GM10847 (cell line): ENCODE data around the gene GRB10.

ENCODE experiments used
- POLR2A ChIP-seq: IDR thresholded peaks from 2 replicates; pipeline ENCODE4 v1.6.1; 2011; ENCODE audit not compliant: insufficient read length; ENCODE audit errors: extremely low read depth

GRB10 gene

DNA sequence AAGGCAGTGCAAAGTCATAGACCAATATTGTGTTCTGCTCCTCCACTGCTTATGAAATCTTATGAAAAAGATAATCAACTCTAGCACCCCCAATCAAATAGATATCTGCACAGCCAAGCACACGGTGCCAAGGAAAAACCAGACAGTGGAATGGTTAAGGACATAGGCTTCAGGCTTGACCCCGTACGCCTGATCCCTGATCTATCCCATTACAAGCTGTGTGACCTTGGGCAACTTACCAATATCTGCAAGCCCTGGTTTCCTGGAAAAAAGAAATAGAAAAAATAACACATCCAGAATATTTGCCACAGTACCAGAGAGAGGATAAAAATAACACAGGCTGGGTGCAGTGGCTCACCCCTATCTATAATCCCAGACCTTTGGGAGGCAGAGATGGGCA lies 56.9 kb downstream of the GRB10 start:
- TF ChIP-seq POLR2A, result no peak

DNA sequence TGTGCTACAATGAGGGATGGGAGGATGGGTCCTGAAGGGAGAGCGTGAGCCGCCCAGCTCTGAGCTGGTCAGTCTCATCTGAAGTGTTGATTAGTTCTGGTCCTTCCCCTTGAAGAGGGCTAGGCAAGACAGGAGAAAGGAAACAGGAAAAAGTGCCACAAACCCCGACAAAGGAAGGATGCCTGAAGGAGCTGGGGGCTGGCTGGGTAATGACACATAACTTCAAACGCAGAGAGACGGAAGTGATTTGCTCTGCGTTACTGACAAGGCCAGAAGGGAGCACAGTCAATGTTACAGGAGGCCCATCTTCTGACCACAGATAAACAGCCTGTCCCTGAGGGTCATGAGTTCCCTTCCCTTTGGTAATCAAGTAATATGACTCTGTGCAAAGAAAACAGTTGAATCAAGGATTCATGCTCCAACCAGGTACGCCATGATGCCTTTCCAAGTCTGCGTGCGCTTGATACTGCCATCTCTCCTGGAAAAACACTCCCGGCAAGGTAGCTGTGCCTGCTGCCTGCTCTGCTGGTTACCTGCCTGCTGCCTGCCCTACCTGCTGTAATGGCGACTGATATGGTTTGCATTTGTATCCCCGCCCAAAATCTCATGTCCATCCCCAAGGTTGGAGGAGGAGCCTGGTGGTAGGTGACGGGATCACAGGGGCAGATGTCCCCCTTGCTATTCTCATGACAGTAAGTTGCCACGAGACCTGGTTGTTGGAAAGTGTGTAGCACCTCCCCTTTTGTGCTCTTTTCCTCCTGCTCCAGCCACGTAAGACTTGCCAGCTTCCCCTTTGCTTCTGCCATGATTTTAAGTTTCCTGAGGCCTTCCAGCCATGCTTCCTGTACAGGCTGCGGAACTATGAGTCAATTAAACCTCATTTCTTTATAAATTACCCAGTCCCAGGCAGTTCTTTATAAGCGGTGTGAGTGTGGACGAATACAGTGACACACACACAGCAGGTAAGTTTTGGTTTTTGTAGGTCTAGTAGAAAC lies 57.9 kb downstream of the GRB10 start:
- no peak for TF ChIP-seq POLR2A

DNA sequence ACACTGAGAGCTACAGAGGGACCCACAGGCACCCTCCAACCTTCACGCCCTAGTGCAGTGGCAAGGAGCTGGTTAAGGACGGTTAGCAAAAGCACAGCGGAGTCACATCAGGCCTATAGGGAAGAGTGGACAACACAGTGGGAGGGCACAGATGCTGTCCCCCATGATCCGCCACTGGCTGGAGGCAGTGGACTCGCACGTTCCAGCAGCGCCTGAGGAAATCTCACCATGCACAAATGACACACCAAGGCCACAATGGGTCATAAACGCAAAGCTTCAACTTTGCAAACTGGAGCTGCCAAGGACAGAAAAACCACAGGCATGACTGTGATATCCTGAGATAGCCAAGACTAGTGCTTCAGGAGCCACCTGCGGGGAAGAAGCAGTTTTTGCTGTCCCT lies 58.8 kb downstream of the GRB10 start:
- no peak for TF ChIP-seq POLR2A

DNA sequence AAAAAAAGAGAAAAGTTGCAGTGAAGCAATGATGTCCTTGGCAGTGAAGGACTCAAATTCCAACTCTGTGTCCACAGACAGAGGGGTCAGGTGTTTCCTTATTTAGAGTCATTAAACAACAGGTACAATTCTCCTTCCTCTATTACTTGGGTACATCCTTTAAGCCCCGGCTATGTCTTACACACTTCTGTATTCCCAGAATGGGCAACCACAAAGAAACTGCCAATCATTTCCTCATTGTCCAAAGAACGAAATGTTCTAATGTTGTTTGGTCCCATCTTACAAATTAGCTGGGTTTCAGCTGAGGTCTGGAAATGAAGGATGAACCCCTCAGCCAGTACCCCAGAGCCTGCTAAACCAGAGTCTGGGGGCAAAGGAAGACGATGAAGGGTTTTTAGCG lies 59.5 kb downstream of the GRB10 start:
- TF ChIP-seq POLR2A, result no peak

DNA sequence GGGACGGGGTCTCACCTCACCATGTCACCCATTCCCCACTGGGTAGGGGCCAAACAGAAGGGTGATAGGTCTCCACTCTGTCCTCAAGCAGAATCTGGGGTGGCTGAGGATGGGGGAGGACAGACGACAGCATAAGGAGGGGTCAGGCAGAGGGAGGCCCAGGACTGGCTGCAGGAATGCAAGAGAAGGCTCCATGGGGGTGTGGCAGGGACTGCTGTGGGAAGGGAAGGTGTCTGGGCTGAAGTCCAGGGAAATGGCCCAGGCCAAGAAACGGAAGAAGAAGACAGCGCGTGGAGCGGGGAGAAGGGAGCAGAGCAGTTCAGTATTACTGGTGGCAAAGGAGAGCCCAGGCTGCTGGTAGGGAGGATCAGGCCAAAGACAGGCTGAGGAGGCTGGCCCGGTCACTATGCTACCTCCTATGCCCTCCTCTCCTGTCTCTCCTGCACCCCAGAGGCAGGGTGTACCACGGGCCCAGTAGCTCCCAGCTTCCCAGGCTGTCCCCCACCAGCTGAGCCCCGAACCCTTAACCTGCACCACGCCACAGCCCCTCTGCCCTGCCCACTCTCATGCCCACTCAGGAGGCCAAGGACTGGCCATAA lies 60.9 kb downstream of the GRB10 start:
- no peak for TF ChIP-seq POLR2A

DNA sequence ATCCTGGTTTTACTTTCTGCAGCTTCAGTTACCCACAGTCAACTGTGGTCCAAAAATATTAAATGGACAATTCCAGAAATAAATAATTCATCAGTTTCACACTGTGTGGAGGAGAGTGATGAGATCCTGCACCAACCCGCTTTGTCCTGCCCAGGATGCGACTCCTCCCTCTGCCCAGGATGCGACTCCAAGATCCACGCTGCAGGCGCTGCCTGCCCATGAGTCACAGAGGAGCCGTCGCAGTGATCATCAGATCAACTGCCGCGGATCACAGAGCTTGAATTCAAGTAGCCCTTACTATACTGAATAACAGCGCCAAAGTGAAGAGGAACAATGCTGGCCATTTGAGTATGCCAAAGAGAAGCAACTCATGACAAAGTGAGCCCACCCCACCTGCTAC lies 61.5 kb downstream of the GRB10 start:
- TF ChIP-seq POLR2A, result no peak

DNA sequence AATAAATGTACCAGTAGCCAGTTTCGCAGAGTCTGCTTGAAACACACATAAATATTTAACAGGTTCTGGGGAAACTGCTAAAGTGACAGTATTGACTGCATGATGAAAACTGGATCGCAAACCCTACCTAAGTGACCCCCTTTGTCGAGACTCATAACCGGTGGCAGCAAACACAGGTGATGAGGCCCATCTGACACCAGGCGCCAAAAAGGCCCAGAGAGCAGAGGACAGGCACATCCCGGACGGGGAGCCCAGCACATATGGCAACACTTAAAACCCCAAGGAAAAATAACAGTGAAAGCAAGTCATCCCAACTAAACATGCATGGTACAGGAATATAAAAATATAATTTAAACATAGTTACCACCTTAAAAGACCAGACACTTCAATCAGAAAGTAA lies 62.4 kb downstream of the GRB10 start:
- TF ChIP-seq POLR2A, result no peak

DNA sequence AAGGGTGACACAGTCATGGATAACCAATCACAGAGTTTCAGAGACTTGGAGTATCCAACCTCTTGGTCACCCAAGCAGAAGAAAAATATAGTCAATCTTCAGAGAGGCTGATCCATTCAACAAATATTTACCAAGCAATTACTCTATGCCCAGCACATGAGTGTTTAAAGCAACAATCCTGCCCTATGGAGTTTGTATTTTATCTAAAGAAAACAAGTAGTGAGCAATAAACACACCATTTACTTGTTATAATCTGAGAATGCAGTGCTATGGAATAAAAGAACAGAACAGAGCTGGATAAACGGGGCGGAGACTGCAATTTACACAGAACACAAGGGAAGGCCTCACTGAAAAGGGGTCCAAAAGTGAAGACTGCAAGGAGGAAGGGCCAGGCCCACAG lies 63.8 kb downstream of the GRB10 start:
- no peak for TF ChIP-seq POLR2A

DNA sequence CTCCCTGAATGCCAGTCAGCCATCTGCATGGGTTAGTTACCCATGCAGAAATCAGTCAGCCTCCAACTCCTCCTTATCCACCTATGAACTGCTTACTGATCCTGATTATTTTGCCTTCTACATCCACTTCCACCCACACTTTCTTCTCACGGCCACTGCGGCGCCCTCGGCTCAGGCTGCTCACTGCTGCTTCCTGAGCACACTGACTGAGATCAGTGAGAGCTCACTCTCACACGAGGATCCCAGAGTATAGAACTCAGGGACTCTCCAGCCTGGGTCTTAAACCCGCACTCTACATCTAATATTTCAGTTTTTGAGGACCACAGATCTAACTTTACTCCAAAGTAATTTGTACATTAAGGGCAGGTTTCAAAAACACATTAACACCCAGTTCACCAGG lies 64.4 kb downstream of the GRB10 start:
- TF ChIP-seq POLR2A, result no peak

DNA sequence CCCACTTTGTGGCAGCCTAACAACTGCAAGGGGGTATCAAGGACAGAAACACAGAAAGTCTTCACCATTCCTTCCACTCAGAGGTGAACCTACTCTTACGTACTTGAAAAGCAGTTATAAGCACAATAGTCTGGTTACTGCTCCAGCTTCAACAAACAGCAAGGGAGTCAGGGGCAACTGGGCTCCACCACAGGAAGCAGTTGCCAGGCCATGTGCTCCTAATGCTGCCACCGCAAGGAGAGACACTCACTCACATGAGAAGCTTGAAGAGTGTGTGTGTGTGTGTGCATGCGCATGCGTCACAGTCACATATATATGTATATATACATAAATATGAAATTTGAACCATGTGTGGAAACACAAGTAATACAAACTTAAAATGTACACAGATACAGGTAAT lies 65.5 kb downstream of the GRB10 start:
- no peak for TF ChIP-seq POLR2A

DNA sequence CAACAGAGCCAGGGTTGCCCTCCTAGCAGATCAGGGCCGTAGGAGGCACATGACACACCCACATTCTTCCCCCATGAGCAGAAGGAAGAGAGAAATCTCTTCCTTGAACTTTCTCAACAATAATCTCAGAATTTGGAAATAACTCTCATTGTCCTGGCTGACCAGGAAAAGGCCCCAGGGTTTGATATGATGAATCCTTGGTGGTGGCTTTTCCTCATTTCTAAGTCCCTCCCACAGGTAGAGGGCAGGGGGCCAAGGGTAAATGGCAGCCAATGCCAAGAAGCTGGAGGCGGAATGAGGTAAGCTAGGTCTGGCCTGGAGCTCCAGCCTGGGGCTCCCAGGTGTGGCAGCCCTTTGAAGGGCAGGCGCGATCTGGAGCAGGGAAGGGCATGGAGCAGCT lies 67.8 kb downstream of the GRB10 start:
- TF ChIP-seq POLR2A, result no peak

DNA sequence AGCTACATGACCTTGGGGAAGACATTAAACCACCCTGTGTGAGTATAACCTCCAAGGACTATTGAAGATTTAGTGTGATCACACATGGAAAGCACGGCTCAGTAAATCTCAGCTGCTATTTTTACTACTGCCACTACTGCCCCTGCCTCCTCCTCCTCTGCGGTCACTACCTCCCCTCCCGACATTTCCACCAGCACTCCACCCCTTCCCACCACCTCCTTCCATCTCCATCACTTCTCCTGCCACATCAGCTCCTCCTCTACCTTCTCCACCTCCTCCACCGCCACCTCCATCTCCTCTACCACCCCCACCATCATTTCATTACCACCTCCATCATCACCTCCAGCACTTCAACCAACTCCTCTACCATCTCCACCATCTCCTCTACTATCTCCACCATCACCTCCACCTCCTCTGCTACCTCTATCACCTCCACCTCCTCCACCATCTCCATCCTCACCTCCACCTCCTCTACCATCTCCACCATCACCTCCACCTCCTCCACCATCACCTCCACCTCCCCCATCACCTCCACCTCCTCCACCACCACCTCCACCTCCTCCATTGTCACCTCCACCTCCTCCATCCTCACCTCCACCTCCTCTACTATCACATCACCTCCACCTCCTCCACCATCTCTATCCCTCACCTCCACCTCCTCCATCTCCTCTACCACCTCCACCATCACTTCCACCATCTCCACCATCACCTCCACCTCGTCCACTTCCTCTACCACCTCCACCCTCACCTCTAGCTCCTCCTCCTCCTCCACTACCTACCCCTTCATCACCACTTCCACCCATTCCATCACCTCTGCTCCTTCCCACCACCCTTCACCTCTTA lies 69.4 kb downstream of the GRB10 start:
- TF ChIP-seq POLR2A, result no peak

DNA sequence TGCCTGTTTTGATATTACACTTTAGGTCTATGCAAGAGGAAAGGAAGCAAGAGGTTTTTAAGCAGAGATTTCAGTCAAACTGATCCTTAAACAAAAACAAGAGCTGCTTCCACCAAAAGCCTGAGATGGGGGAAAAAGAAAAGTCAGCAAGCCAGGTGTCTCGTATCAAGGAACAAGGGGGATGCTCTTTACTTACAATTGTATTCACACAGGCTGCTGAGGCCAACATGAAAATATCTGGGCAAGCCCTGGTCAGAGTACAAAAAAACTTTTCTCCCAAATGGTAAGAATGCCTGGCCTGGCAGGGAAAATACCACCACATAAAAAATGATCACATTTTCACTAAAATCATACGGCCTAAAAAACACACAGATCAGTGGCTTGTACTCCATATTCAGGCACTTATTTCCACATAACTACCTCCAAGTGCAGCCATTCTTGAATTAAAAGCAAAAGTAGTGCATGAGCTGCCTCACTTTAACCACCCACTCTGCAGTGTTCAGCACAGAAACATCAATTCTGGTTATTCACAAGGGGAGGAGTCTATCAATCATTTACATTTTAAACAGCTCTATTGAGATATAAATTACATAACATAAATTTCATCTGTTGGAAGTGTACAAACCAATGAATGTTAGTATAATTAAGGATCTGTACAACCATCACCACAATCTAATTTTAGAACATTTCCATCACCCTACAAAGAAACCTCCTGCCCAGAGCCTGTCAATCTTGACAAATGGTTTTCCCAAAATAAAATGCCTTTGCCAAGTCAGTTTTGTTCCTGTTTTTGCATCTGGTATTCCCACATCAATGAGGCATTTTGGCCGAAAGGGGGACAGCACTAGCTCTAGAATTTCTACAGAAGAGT lies 70.2 kb downstream of the GRB10 start:
- TF ChIP-seq POLR2A, result no peak

DNA sequence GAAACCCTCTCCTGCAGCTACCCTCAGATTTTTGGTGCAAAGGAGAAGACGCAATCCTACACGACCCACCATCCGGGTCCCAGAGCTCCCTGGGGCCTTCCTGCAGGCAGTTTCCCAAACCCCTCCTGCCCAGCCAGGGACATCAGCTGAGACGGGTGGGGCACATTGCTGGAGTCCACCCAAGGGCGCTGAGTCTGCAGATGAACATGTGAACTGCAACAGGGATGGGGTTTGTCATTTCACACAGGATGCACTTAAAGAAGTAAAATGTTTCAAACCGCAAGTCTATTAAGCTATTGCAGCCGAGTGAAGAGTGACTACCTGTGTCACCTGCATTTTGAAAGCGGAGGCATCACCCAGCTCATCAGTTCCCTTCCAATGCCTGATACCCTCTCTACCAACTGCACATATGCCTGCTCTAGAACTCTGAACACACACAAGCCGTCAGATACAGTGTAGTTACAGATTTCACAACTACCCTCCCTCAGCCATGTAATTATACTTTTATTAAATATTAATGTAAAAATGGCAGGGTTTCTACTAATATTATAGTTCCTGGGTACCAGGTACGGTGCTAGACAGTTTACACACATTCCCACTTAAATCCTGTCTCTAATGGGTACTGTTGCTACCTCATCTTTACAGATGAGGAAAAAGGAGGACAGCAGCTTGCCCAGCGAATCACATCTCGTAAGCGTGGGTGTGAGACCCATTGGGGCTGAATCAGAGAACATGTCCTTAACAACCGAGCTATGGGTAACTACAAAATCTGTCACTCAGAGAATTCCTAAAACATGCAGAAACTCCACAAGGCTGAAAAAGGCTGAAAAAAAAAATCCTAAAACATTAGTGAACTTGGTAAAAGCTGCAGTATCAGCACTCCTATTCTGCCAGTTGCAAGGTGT lies 71.2 kb downstream of the GRB10 start:
- TF ChIP-seq POLR2A, result no peak
